GM13976 (cell line): ENCODE measurements around the gene FKBP15.

Experiments used
- DNase-seq: peaks from one replicate; pipeline ENCODE4 v3.0.0; 2012; ENCODE audit warnings: low spot score
- CTCF ChIP-seq: IDR thresholded peaks from 2 replicates; pipeline ENCODE4 v1.5.1; 2012; ENCODE audit warnings: borderline replicate concordance, mild to moderate bottlenecking; ENCODE audit not compliant: insufficient read depth; ENCODE audit errors: extremely low read depth, missing control alignments, control extremely low read depth
- in situ Hi-C: fragments of 300-500 bp; cut with MboI; formaldehyde crosslinking; loops from one replicate; pipeline ENCODE4 v1.12.0; 2022; ENCODE audit warnings: low sequenced_read_pairs, mixed read lengths, inconsistent platforms; ENCODE audit not compliant: unreplicated experiment

Gene FKBP15

GRCh38 chr9:113231701-113232100, 10.6 kb upstream of the FKBP15 start:
- TF ChIP-seq CTCF, result no peak
- DNase-seq, result no peak
- in situ Hi-C loops, result no loop called here

- DNase-seq, result no peak
- in situ Hi-C loops, result no loop called here
- no peak for TF ChIP-seq CTCF
Observed at GRCh38 chr9:113228130-113228665, 7.1 kb upstream of the FKBP15 start.

GRCh38 chr9:113227436-113227835, 6.4 kb upstream of the FKBP15 start:
- TF ChIP-seq CTCF, result no peak
- in situ Hi-C loops, result no loop called here
- no peak for DNase-seq

GRCh38 chr9:113223963-113224362, 2.9 kb upstream of the FKBP15 start:
- no peak for DNase-seq
- in situ Hi-C loops, result no loop called here
- TF ChIP-seq CTCF, result no peak

GRCh38 chr9:113222482-113222841, 1.4 kb upstream of the FKBP15 start:
- DNase-seq, result no peak
- TF ChIP-seq CTCF, result no peak
- in situ Hi-C loops, result no loop called here

GRCh38 chr9:113221800-113222481, 864 bp upstream of the FKBP15 start:
- in situ Hi-C loops, result no loop called here
- no peak for DNase-seq
- no peak for TF ChIP-seq CTCF
